Subcutaneous abdominal adipose tissue (tissue), 5 donors: ENCODE results near the gene OBSCN.

ENCODE experiments used
- H3K27ac ChIP-seq: one replicate; pipeline ENCODE4 v1.7.0; 2013; ENCODE audit warnings: low read depth, mild to moderate bottlenecking, inconsistent platforms, low read length, moderate library complexity
- H3K27me3 ChIP-seq, 5 donors: one replicate each; pipeline ENCODE4 v1.7.0; 2013; ENCODE audit warnings: low read length in 5 of 5, inconsistent platforms in 1 of 5; ENCODE audit not compliant: control insufficient read depth in 5 of 5, insufficient read depth in 4 of 5
- H3K36me3 ChIP-seq, 5 donors: one replicate each; pipeline ENCODE4 v1.7.0; 2013; ENCODE audit warnings: low read length in 5 of 5; ENCODE audit not compliant: control insufficient read depth in 5 of 5, insufficient read depth in 5 of 5
- H3K4me1 ChIP-seq, 5 donors: one replicate each; pipeline ENCODE4 v1.7.0; 2013; ENCODE audit warnings: low read length in 5 of 5, mild to moderate bottlenecking in 3 of 5, moderate library complexity in 1 of 5; ENCODE audit not compliant: control insufficient read depth in 5 of 5, insufficient read depth in 5 of 5
- H3K4me3 ChIP-seq, 5 donors: one replicate each; pipeline ENCODE4 v1.7.0; 2013; ENCODE audit warnings: low read length in 5 of 5, low read depth in 1 of 5
- H3K9ac ChIP-seq, 5 donors: one replicate each; pipeline ENCODE4 v1.7.0; 2013; ENCODE audit warnings: low read length in 5 of 5, mild to moderate bottlenecking in 4 of 5, moderate library complexity in 3 of 5
- H3K9me3 ChIP-seq, 5 donors: one replicate each; pipeline ENCODE4 v1.7.0; 2013; ENCODE audit warnings: low read length in 5 of 5; ENCODE audit not compliant: control insufficient read depth in 5 of 5
- donor health status: healthy.
- donor health status: healthy.
- donor health status: healthy.
- donor health status: healthy.
- donor health status: healthy.

OBSCN gene

GRCh38 chr1:228347181-228347580 lies 139.3 kb downstream of the OBSCN start:
- no peak overlapping the region for H3K9ac ChIP-seq
- no peaks in the 10 kb centered on the region for H3K4me1 ChIP-seq
- no peaks in the 10 kb centered on the region for H3K36me3 ChIP-seq
- peaks cover 0 to 12% (median 6%) of the 10 kb centered on the region in 5 donors for H3K9me3 ChIP-seq
- H3K4me3 ChIP-seq, result no peak overlapping the region
- H3K27me3 ChIP-seq, result no peaks in the 10 kb centered on the region
- no peak overlapping the region for H3K27ac ChIP-seq

DNA sequence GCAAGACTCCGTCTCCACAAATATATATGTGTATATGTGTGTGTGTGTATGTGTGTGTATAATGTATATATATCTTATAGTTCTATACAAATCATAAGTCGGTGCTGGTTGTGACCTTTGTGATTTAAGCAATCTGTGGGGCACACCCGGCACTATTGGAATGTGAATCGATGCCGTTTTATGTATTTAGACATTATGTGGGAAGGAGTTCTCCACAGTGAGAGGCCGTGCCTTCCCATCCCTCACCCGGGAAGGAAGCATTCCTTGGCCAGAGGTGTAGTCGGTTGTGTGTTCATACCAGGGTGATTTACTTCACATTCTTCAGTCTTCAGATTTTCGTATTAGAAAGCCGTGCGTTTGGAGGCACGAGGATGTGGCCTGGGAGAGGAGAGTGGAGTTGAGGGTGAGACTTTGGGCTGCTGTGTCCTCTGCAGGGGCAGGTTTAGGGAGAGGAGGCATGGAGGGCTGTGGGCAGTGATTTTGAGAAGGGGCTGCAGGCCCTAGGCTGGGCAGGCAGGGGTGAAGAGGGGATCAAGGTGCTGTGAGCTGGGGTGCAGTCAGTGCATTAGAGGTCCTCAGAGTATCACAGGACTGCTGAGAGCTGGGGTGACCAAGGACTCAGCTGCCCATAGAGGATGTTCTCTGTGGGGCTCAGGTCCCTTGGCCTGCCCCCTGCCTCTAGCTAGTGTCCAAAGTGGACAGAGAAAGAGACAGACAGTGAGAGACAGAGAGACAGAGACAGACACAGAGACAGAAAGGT lies 141.0 kb downstream of the OBSCN start:
- Histone ChIP-seq H3K27me3 (no peaks in the 10 kb centered on the region), H3K9ac (no peak overlapping the region), H3K4me1 (no peaks in the 10 kb centered on the region), H3K4me3 (no peak overlapping the region), H3K27ac (no peak overlapping the region), H3K9me3 (peaks cover 0 to 11% (median 6%) of the 10 kb centered on the region in 5 donors), H3K36me3 (no peaks in the 10 kb centered on the region)

GRCh38 chr1:228349701-228350171 lies 141.9 kb downstream of the OBSCN start:
- H3K9me3 ChIP-seq, result peaks cover 0 to 3% (median 2%) of the 10 kb centered on the region in 5 donors
- H3K4me3 ChIP-seq, result no peak overlapping the region
- no peak overlapping the region for H3K27ac ChIP-seq
- H3K9ac ChIP-seq, result no peak overlapping the region
- H3K27me3 ChIP-seq, result no peaks in the 10 kb centered on the region
- H3K36me3 ChIP-seq, result no peaks in the 10 kb centered on the region
- H3K4me1 ChIP-seq, result peaks cover 0 to under 1% (median 0%) of the 10 kb centered on the region in 5 donors

DNA sequence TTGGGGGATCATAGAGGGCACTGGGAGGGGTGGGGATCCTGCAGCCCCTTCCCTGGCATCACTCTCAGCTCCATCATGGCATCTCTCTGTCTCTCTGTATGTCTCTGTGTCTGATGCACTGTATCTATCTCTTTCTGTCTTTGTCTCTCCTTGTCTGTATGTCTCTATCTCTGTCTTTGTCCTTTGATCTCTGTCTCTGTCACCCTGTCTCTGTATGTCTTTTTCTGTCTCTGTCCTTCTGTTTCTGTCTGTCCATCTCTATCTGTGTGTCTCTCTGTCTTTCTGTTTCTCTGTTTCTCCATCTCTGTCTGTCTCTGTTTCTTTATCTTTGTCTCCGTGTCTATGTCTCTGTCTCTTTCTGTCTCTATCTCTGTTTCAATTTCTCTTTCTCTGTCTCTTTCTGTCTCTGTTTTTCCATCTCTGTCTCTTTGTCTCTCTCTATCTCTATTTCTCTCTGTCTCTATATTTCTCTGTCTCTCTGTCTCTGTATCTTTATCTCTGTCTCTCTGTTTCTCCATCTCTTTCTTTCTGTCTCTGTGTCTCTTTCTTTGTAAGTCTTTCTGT lies 142.4 kb downstream of the OBSCN start:
- Histone ChIP-seq H3K9ac (no peak overlapping the region), H3K27ac (no peak overlapping the region), H3K9me3 (no peaks in the 10 kb centered on the region), H3K27me3 (no peaks in the 10 kb centered on the region), H3K4me1 (peaks cover 0 to 2% (median 0%) of the 10 kb centered on the region in 5 donors), H3K4me3 (no peak overlapping the region), H3K36me3 (no peaks in the 10 kb centered on the region)

- H3K9me3 ChIP-seq, result no peaks in the 10 kb centered on the region
- no peak overlapping the region for H3K9ac ChIP-seq
- no peak overlapping the region for H3K27ac ChIP-seq
- H3K4me1 ChIP-seq, result peaks cover 0 to 2% (median 0%) of the 10 kb centered on the region in 5 donors
- H3K4me3 ChIP-seq, result no peak overlapping the region
- peaks cover 0 to 3% (median 0%) of the 10 kb centered on the region in 5 donors for H3K27me3 ChIP-seq
- no peaks in the 10 kb centered on the region for H3K36me3 ChIP-seq
Measured at GRCh38 chr1:228350831-228351781, 143.3 kb downstream of the OBSCN start.

GRCh38 chr1:228351850-228352249 lies 144.0 kb downstream of the OBSCN start:
- Histone ChIP-seq H3K36me3 (no peaks in the 10 kb centered on the region), H3K9me3 (no peaks in the 10 kb centered on the region), H3K9ac (no peak overlapping the region), H3K4me3 (no peak overlapping the region), H3K4me1 (peaks cover 0 to 2% (median 0%) of the 10 kb centered on the region in 5 donors), H3K27ac (no peak overlapping the region), H3K27me3 (peaks cover 0 to 3% (median 0%) of the 10 kb centered on the region in 5 donors)

- Histone ChIP-seq H3K9me3 (no peaks in the 10 kb centered on the region), H3K4me1 (peaks cover 0 to 2% (median 0%) of the 10 kb centered on the region in 5 donors), H3K9ac (no peak overlapping the region), H3K27ac (no peak overlapping the region), H3K27me3 (peaks cover 0 to 3% (median 0%) of the 10 kb centered on the region in 5 donors), H3K36me3 (no peaks in the 10 kb centered on the region), H3K4me3 (no peak overlapping the region)
Measured at GRCh38 chr1:228352677-228353481, 145.0 kb downstream of the OBSCN start.

GRCh38 chr1:228353601-228354371 lies 145.9 kb downstream of the OBSCN start:
- Histone ChIP-seq H3K27ac (no peak overlapping the region), H3K9me3 (peaks cover 0 to 2% (median 0%) of the 10 kb centered on the region in 5 donors), H3K36me3 (no peaks in the 10 kb centered on the region), H3K4me3 (no peak overlapping the region), H3K4me1 (peaks cover 0 to 2% (median 0%) of the 10 kb centered on the region in 5 donors), H3K9ac (no peak overlapping the region), H3K27me3 (peaks cover 0 to 3% (median 0%) of the 10 kb centered on the region in 5 donors)
